Large intestine (tissue), 3 donors: ENCODE data around the gene ZBTB47. TPM values are rescaled to one million over a fixed set of nuclear protein-coding genes. Genes with fewer than 3 reads are reported as not detected.

Experiments
- DNase-seq, 2 donors: peaks; one replicate each; pipeline versions ENCODE4 v3.0.0 to v3.0.0-alpha.2; 2013
- H3K27ac ChIP-seq: one replicate; pipeline ENCODE4 v1.5.1; 2013; ENCODE audit warnings: low read length
- H3K27me3 ChIP-seq: 2 replicates; pipeline ENCODE4 v1.6.1; 2013; ENCODE audit warnings: low read length; ENCODE audit not compliant: control insufficient read depth, insufficient read depth
- H3K36me3 ChIP-seq: 2 replicates; pipeline ENCODE4 v1.6.1; 2013; ENCODE audit warnings: low read length; ENCODE audit not compliant: control insufficient read depth, insufficient read depth
- H3K4me1 ChIP-seq: one replicate; pipeline ENCODE4 v1.6.1; 2013; ENCODE audit warnings: low read length; ENCODE audit not compliant: control insufficient read depth, insufficient read depth
- H3K4me3 ChIP-seq: one replicate; pipeline ENCODE4 v1.5.1; 2013; ENCODE audit warnings: low read length
- H3K9me3 ChIP-seq: one replicate; pipeline ENCODE4 v1.6.1; 2013; ENCODE audit warnings: mild to moderate bottlenecking, low read depth, low read length, moderate library complexity; ENCODE audit not compliant: control insufficient read depth
- WGBS: methylation state at CpG from one replicate; pipeline ENCODE4 v1.1.5; 2013; ENCODE audit warnings: low lambda C conversion rate; ENCODE audit not compliant: insufficient coverage; 5-methylcytosine and 5-hydroxymethylcytosine counted together
- polyA plus RNA-seq: library from polyadenylated mRNA; unstranded; fragments of 120-200 nt; gene quantifications from one replicate; pipeline ENCODE4 v1.2.1, GENCODE V29; 2013

The ZBTB47 gene
- polyA plus RNA-seq, 1 donor, result 12.5 TPM

GRCh38 chr3:42691816-42692666 lies 38.5 kb downstream of the ZBTB47 start:
- no peaks in the 10 kb centered on the region for H3K9me3 ChIP-seq
- WGBS, result no CpG with 5 or more reads among the region's 13 CpGs
- no peak for DNase-seq

GRCh38 chr3:42692667-42693529 lies 39.4 kb downstream of the ZBTB47 start:
- H3K4me1 ChIP-seq, result no peaks in the 10 kb centered on the region
- H3K4me3 ChIP-seq, result no peak overlapping the region
- WGBS, result no CpG with 5 or more reads among the region's 17 CpGs
- no peaks in the 10 kb centered on the region for H3K36me3 ChIP-seq
- no peaks in the 10 kb centered on the region for H3K9me3 ChIP-seq
- no peak for DNase-seq
- H3K27me3 ChIP-seq, result peaks cover 13% of the 10 kb centered on the region
- no peak overlapping the region for H3K27ac ChIP-seq

More at GRCh38 chr3:42691816-42692666, 38.5 kb downstream of the ZBTB47 start:
- no peak overlapping the region for H3K27ac ChIP-seq
- H3K36me3 ChIP-seq, result no peaks in the 10 kb centered on the region
- H3K4me3 ChIP-seq, result no peak overlapping the region
- H3K4me1 ChIP-seq, result no peaks in the 10 kb centered on the region
- peaks cover 22% of the 10 kb centered on the region for H3K27me3 ChIP-seq

- Histone ChIP-seq H3K9me3 (no peaks in the 10 kb centered on the region), H3K4me3 (no peak overlapping the region), H3K27me3 (peaks cover 14% of the 10 kb centered on the region), H3K36me3 (no peaks in the 10 kb centered on the region), H3K4me1 (no peaks in the 10 kb centered on the region), H3K27ac (no peak overlapping the region)
- no peak for DNase-seq
- no CpG with 5 or more reads among the region's 4 CpGs for WGBS
Observed at GRCh38 chr3:42693530-42693930, 40.0 kb downstream of the ZBTB47 start.

GRCh38 chr3:42694366-42694765 lies 40.9 kb downstream of the ZBTB47 start:
- DNase-seq, result no peak
- Histone ChIP-seq H3K4me3 (no peak overlapping the region), H3K36me3 (no peaks in the 10 kb centered on the region), H3K4me1 (no peaks in the 10 kb centered on the region), H3K27me3 (peaks cover 17% of the 10 kb centered on the region), H3K27ac (no peak overlapping the region), H3K9me3 (no peaks in the 10 kb centered on the region)

GRCh38 chr3:42696356-42697288 lies 43.1 kb downstream of the ZBTB47 start:
- no peak for DNase-seq
- H3K36me3 ChIP-seq, result no peaks in the 10 kb centered on the region
- H3K9me3 ChIP-seq, result no peaks in the 10 kb centered on the region
- H3K4me1 ChIP-seq, result no peaks in the 10 kb centered on the region
- H3K4me3 ChIP-seq, result no peak overlapping the region
- WGBS, result 100% methylated on average over 1 of the region's 19 CpGs
- no peak overlapping the region for H3K27ac ChIP-seq
- peaks cover 6% of the 10 kb centered on the region for H3K27me3 ChIP-seq

GRCh38 chr3:42697289-42698051 lies 44.0 kb downstream of the ZBTB47 start:
- WGBS, result no CpG with 5 or more reads among the region's 18 CpGs

GRCh38 chr3:42698216-42698910 lies 44.9 kb downstream of the ZBTB47 start:
- no peak for DNase-seq
- H3K4me1 ChIP-seq, result no peaks in the 10 kb centered on the region
- no CpG with 5 or more reads among the region's 7 CpGs for WGBS

More at GRCh38 chr3:42697289-42698051, 44.0 kb downstream of the ZBTB47 start:
- Histone ChIP-seq H3K9me3 (no peaks in the 10 kb centered on the region), H3K27ac (no peak overlapping the region), H3K27me3 (peaks cover 6% of the 10 kb centered on the region), H3K4me1 (no peaks in the 10 kb centered on the region), H3K4me3 (no peak overlapping the region), H3K36me3 (no peaks in the 10 kb centered on the region)
- DNase-seq, result no peak

GRCh38 chr3:42698911-42699230 lies 45.4 kb downstream of the ZBTB47 start:
- peaks cover 6% of the 10 kb centered on the region for H3K27me3 ChIP-seq
- no peaks in the 10 kb centered on the region for H3K36me3 ChIP-seq
- no CpG with 5 or more reads among the region's 9 CpGs for WGBS
- no peak overlapping the region for H3K4me3 ChIP-seq
- DNase-seq, result no peak
- no peaks in the 10 kb centered on the region for H3K4me1 ChIP-seq
- H3K27ac ChIP-seq, result no peak overlapping the region
- H3K9me3 ChIP-seq, result no peaks in the 10 kb centered on the region

More at GRCh38 chr3:42698216-42698910, 44.9 kb downstream of the ZBTB47 start:
- peaks cover 6% of the 10 kb centered on the region for H3K27me3 ChIP-seq
- no peak overlapping the region for H3K27ac ChIP-seq
- no peak overlapping the region for H3K4me3 ChIP-seq
- no peaks in the 10 kb centered on the region for H3K9me3 ChIP-seq
- no peaks in the 10 kb centered on the region for H3K36me3 ChIP-seq

GRCh38 chr3:42699511-42699971 lies 46.0 kb downstream of the ZBTB47 start:
- Histone ChIP-seq H3K4me1 (no peaks in the 10 kb centered on the region), H3K36me3 (no peaks in the 10 kb centered on the region), H3K27ac (no peak overlapping the region), H3K4me3 (no peak overlapping the region), H3K9me3 (no peaks in the 10 kb centered on the region), H3K27me3 (peaks cover 6% of the 10 kb centered on the region)
- WGBS, result no CpG with 5 or more reads among the region's 10 CpGs
- DNase-seq, result no peak
